VCaP (cell line): ENCODE results near the gene TFAP2B.

ENCODE experiments used
- H3K27ac ChIP-seq: fragments of 450-650 bp; 2 replicates; pipeline ENCODE4 v1.5.1; 2017
- TF ChIP-seq, protein P1 (sequence below): fragments of 450-650 bp; conservative IDR thresholded peaks from 2 replicates; pipeline ENCODE4 v1.5.1; 2017; ENCODE audit warnings: mild to moderate bottlenecking, moderate library complexity

TFAP2B gene

DNA sequence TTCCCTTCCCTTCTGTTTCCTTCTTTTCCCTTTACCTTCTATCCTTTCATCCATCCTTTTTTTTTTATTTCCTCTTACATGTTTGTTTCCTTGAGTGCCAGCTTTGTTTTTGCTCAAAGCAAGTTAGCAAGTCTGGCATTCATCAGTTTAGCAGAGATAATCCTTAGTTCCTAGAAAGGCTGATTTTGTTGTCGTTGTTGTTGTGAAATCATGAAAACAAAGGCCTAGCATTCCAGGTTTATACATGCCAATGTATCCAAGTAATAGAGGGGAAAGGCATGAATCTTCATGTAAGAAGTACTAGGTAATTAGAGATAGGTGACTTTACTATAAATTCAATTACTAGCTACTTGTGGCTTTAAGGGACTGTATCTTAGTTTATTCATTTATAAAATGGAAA lies 45.9 kb downstream of the TFAP2B start:
- H3K27ac ChIP-seq = no peak overlapping the region
- TF ChIP-seq, protein P1, sequence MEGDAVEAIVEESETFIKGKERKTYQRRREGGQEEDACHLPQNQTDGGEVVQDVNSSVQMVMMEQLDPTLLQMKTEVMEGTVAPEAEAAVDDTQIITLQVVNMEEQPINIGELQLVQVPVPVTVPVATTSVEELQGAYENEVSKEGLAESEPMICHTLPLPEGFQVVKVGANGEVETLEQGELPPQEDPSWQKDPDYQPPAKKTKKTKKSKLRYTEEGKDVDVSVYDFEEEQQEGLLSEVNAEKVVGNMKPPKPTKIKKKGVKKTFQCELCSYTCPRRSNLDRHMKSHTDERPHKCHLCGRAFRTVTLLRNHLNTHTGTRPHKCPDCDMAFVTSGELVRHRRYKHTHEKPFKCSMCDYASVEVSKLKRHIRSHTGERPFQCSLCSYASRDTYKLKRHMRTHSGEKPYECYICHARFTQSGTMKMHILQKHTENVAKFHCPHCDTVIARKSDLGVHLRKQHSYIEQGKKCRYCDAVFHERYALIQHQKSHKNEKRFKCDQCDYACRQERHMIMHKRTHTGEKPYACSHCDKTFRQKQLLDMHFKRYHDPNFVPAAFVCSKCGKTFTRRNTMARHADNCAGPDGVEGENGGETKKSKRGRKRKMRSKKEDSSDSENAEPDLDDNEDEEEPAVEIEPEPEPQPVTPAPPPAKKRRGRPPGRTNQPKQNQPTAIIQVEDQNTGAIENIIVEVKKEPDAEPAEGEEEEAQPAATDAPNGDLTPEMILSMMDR = no peak

DNA sequence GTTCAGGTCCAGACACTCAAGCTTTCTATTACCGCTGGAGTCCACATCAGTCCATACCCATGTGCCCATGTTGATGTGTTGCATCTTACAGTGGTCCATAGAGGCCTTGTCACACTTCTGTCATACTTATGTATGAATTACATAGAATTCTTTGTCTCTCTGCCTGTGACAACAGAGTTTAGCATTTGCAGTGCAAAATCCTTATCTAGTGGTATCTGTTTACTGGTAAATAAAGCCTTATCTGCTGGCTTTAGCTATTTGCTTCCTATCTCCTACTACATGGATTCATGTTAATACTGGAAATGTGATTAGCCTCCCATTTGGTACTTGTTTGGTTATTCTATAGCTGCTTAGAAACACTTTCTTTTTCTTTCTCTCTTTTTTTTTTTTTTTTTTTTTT lies 49.8 kb downstream of the TFAP2B start:
- TF ChIP-seq, protein P1 = no peak
- no peak overlapping the region for H3K27ac ChIP-seq

DNA sequence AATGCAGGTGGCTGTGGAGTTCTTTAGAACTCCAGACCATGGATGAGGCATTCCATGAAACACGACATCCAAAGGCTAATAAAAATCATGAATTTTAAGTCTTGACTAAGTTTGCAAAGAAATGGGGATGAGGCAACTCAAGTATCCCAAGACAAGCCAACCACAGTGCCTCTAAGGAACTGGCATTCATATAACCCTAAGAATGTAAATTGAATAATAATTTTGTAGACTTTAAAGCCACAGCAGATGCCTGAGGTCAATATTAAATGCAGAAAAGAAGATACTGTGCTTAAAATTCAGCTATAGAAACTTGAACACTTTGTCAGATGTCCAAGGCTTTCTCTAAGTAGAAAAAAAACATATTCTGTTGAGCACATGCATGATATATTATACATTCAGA lies 54.5 kb downstream of the TFAP2B start:
- H3K27ac ChIP-seq = no peak overlapping the region
- TF ChIP-seq, protein P1 = no peak

DNA sequence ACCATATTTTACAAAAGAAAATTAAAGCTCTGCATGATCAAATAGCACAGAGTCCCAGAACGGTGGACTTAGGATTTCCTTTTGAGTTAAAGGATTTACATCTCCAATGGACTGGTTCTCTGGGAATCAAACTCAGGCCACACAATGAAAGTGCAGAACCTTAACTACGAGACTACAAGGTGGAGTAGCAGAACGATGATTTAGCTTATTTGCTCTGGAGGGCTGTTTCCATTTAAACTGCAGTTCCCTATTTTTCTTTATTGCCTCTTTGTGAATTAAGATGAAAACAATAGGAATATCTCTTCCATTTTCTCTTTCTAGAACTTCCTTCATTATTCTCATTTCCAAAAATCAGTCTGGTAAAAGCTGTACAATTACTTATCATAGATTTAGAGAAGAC lies 65.7 kb downstream of the TFAP2B start:
- H3K27ac ChIP-seq = no peak overlapping the region
- TF ChIP-seq, protein P1 = no peak

DNA sequence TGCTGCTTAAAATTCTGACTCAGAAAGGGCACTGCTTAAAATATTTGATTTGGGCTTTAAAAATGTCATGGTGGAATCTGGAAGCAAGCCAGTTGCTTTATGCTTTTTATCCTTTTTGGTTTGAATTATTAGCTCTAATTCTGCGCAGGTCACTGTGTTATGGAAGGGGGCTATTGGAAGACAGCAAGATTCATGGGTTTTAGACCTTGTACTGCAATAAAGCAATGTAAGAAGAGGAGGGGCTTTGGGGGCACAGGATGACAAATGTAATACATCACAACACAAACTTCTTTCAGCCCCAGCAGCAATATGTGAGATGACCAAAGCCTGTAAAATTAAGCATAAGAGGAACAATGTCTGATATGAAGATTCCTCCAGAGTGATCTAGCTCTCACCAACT lies 68.4 kb downstream of the TFAP2B start:
- TF ChIP-seq, protein P1 = no peak
- H3K27ac ChIP-seq = no peak overlapping the region

DNA sequence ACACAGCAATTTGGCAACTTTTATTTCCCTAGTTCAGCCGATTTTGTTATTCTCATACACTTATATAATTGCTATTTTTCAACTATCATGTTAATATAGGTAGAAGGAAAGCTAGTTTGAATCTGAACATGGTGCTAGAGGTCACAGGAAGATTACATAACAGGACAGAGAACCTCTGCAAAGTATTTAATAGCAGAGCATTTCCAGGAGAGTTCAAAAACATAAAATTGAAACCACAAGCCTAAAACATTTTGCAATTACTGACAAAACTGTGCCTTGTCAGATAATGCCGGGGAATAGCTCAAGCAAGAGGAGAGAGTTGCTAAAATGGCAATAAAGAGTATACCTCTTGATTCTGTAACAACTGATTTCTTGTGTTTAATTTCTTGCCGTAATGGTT lies 70.8 kb downstream of the TFAP2B start:
- TF ChIP-seq, protein P1 = no peak
- no peak overlapping the region for H3K27ac ChIP-seq

DNA sequence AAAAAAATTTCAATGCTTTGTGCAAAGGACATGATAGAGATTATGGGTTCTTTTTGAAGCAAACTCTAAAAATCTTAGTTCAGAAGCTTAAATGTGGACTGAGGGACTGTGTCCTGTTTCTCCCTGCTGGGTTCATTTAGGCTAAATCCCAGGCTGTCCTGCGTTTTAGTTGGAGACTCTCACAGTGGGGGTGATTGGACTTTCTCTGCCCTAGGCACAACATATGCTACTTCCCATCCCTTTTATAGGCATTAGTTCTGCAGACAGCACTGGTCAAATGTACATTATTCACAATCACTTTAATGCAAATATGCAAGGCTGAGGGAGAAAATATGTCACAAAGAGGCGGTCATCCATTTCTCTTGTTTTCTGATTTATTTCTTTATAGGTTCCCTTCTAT lies 71.3 kb downstream of the TFAP2B start:
- TF ChIP-seq, protein P1 = no peak
- H3K27ac ChIP-seq = no peak overlapping the region

DNA sequence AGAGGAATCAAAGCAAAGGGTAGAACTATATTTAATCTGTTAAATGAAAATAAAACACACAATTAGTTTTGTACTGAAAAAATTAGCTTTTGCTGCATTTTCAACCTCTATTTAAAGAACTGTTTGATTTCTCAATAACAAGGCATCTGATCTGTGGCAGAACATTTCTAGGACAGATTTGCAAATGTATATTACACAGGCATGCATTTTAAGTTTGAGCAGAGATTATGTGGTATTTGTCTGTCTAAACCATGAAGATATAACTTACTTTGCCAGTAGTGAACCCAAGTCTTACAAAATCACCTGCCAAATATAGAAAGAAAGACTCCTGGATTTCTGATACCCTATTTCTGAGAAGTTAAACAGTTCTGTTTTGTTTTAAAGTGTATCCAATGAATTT lies 71.9 kb downstream of the TFAP2B start:
- TF ChIP-seq, protein P1 = no peak

More for the DNA sequence above, 71.9 kb downstream of the TFAP2B start:
- no peak overlapping the region for H3K27ac ChIP-seq
